Progenitor cell of endocrine pancreas (in vitro differentiated cells): ENCODE data around the gene TBX5. TPM values are rescaled to one million over a fixed set of nuclear protein-coding genes. Genes with fewer than 3 reads are reported as not detected.

ENCODE experiments used
- DNase-seq: peaks from one replicate; pipeline ENCODE4 v3.0.0; 2021; ENCODE audit warnings: low spot score; ENCODE audit not compliant: unreplicated experiment
- H3K27ac Mint-ChIP-seq: 2 replicates; pipeline ENCODE4 v1.8.0; 2021; ENCODE audit warnings: mild to moderate bottlenecking, moderate library complexity, mixed read lengths
- H3K27me3 Mint-ChIP-seq: 2 replicates; pipeline ENCODE4 v1.8.0; 2021; ENCODE audit warnings: mixed read lengths
- H3K36me3 Mint-ChIP-seq: 2 replicates; pipeline ENCODE4 v1.8.0; 2022; ENCODE audit warnings: mixed read lengths; ENCODE audit not compliant: insufficient read depth
- H3K4me1 Mint-ChIP-seq: 2 replicates; pipeline ENCODE4 v1.8.0; 2021; ENCODE audit warnings: low read depth, mixed read lengths
- H3K4me3 Mint-ChIP-seq: 2 replicates; pipeline ENCODE4 v1.8.0; 2021; ENCODE audit warnings: low read depth, mild to moderate bottlenecking, moderate library complexity, mixed read lengths
- H3K9me3 Mint-ChIP-seq: 2 replicates; pipeline ENCODE4 v1.8.0; 2021; ENCODE audit warnings: low read depth, mixed read lengths
- total RNA-seq: library from RNA; stranded (reverse); gene quantifications from 2 replicates; pipeline ENCODE4 v1.2.1, GENCODE V29; 2021
- TF ChIP-seq, protein P1 (sequence below): fragments of 200-600 bp; sonication (generic); IDR thresholded peaks from one replicate; pipeline ENCODE4 v1.5.0; 2021; ENCODE audit warnings: antibody characterized with exemption, mild to moderate bottlenecking; ENCODE audit not compliant: unreplicated experiment

The TBX5 gene
- total RNA-seq, 1 donor from 2014 or later: not detected

DNA sequence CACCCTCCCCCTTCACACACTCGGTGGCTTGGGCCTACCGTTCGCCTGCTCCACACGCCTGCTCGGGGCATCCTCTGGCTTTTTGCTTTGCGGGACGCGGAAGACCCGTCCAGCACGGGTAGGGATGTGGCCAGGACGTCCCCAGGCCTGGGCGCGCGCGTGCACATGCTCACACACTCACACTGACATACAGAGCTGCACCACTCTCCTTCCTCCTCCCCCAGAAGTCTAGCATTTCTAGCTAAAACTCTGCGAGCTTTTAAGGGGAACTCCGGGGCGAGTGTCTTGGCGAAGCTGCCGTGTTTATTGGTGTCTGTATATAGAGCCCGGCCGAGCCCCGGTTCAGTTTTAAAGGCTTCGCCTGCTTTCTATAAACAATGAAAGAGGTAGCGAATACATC, 5.0 kb downstream of the TBX5 start:
- H3K9me3 Mint-ChIP-seq: no peaks in the 10 kb centered on the region
- no peak overlapping the region for H3K4me3 Mint-ChIP-seq
- DNase-seq: no peak
- TF ChIP-seq, protein P1, sequence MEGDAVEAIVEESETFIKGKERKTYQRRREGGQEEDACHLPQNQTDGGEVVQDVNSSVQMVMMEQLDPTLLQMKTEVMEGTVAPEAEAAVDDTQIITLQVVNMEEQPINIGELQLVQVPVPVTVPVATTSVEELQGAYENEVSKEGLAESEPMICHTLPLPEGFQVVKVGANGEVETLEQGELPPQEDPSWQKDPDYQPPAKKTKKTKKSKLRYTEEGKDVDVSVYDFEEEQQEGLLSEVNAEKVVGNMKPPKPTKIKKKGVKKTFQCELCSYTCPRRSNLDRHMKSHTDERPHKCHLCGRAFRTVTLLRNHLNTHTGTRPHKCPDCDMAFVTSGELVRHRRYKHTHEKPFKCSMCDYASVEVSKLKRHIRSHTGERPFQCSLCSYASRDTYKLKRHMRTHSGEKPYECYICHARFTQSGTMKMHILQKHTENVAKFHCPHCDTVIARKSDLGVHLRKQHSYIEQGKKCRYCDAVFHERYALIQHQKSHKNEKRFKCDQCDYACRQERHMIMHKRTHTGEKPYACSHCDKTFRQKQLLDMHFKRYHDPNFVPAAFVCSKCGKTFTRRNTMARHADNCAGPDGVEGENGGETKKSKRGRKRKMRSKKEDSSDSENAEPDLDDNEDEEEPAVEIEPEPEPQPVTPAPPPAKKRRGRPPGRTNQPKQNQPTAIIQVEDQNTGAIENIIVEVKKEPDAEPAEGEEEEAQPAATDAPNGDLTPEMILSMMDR: no peak
- H3K27me3 Mint-ChIP-seq: peaks cover 98% of the 10 kb centered on the region
- no peaks in the 10 kb centered on the region for H3K36me3 Mint-ChIP-seq
- peaks cover 6% of the 10 kb centered on the region for H3K4me1 Mint-ChIP-seq
- no peak overlapping the region for H3K27ac Mint-ChIP-seq

DNA sequence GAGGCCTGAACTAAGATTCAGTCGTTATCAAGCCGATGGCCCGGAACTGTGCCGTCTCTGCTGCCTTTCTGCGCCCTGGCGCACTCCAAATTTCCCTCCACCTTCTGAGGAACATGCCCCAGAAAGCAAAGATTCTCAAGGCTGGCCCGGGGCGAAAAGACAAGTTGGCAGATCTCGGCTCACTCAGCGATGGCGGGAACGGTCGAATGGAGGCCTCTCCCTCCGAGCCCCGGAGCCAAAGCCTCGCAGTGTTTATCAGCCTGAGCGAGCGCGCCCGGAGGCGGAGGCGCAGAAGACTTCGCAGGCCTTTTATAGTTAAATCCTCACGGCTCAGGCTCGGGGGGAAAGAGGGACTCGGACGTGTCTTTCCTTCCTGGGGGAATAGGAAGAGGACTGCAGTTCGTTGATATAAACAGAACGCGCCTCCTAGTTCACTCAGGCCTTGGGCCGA, 5.6 kb downstream of the TBX5 start:
- H3K9me3 Mint-ChIP-seq: no peaks in the 10 kb centered on the region
- H3K4me1 Mint-ChIP-seq: peaks cover 4% of the 10 kb centered on the region
- H3K27me3 Mint-ChIP-seq: peaks cover 98% of the 10 kb centered on the region
- TF ChIP-seq, protein P1: no peak
- H3K4me3 Mint-ChIP-seq: no peak overlapping the region
- H3K36me3 Mint-ChIP-seq: no peaks in the 10 kb centered on the region
- no peak overlapping the region for H3K27ac Mint-ChIP-seq
- DNase-seq: no peak

DNA sequence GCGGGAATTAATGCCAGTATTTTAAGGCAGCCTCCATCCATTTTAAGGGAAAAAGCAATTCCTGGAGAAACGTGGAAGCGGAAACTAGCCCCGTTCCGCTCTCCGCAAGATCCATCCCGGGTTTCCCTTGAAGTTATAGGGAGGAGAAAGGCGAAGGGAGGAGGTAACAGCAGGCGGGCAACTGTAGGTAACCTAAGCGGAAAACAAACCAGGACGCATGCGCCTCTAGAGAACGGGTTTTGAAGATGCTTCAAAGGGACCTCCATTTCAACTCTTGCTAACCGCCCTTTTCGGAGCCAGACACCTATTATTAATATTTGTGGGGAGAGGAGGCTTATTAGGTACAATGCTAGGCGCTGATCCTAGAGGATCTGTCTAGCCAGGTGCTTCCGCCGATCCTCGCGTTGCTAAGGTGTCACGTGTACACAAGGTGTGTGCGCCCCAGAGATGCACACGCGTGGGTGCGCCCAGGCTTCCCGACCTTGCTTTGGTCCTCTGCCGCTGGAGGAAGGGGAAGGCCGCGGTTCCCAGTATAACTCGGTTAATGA, 6.2 kb downstream of the TBX5 start:
- no peaks in the 10 kb centered on the region for H3K9me3 Mint-ChIP-seq
- peaks cover 4% of the 10 kb centered on the region for H3K4me1 Mint-ChIP-seq
- TF ChIP-seq, protein P1: no peak
- H3K27me3 Mint-ChIP-seq: peaks cover 98% of the 10 kb centered on the region
- H3K4me3 Mint-ChIP-seq: no peak overlapping the region
- no peaks in the 10 kb centered on the region for H3K36me3 Mint-ChIP-seq
- no peak for DNase-seq
- no peak overlapping the region for H3K27ac Mint-ChIP-seq

DNA sequence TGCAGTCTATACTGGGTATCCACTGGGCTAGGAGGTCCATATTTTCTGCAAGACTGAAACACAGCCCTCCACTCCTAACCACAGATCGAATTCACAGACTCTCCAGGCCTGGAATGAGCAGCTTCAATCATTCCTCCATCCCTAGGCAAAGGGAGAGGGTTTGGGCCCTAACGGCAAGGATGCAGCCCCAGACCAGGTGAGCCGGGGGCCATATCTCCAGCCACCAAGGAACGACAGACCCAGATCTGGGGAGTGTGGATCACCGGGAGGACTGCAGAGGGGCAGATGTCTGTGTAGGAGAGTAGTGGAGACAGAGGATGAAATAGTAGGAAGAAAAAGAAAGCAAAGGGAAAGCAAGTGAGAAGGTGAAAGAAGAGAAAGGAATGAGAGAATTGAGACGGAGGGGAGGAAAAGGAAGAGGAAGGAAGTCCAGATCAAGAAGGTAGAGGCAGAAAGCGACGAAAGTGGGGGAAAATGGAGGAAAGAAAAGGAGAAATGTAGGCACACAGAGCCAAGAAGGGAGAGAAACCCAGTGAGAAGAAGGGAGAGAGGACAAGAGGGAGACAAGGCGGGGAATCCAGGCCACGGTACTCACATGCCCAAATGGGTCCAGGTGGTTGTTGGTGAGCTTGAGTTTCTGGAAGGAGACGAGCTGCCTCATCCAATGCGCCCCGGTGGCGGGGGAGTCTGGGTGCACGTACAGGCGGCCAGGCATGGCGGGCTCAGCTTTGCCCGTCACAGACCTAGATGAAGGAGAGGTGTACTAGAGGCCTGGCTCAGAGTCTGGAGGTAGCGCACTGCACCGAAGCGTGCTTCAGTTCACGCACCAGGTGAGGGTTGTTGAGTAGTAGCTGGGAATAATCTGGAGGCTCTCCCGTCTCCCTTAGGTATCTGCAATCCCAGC, 7.7 kb downstream of the TBX5 start:
- Mint-ChIP-seq H3K27me3 (peaks cover 98% of the 10 kb centered on the region), H3K4me3 (no peak overlapping the region), H3K4me1 (peaks cover 3% of the 10 kb centered on the region), H3K9me3 (no peaks in the 10 kb centered on the region), H3K27ac (no peak overlapping the region), H3K36me3 (no peaks in the 10 kb centered on the region)
- TF ChIP-seq, protein P1: no peak
- DNase-seq: no peak

DNA sequence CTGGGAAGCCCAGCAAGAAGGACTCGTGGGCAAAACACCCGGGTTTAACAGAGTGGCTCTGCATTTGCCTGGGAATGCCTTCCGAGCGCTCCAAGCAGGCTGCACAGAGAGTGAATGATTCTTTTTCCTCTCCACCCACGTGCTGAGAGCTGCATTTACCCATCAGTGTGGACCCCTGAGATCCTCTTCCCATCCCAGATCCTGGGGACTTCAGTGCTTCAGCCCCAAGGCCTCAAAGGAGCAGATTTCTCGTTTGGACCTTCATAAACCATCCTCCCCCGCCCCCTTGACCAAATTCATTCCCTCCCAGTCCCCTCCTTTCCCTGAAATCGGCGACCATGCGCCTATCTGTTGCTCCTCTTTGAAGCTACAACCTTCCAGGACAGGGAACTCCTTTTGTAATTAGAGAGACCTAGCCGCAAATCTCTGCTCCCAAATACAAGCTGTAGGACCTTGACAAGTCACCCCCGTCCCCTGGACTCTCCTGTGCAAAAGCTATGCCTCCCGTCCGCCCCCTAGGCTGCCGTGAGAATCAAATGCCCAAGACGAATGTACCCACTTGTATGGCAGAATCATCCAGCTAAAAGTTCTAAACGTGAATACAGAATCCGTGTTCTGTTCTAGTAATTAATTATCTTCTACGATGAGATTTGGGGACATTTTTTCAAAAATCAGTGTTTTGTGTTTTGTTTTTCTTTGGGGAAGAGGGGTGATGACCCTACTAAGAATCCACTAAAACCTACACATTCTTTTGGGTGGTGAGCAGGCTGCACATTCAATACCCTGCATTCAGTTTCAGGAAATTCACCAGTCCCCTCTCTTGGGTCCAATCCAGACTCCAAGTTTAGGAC, 8.8 kb downstream of the TBX5 start:
- no peaks in the 10 kb centered on the region for H3K9me3 Mint-ChIP-seq

More for the DNA sequence above, 8.8 kb downstream of the TBX5 start:
- H3K4me3 Mint-ChIP-seq: no peak overlapping the region
- DNase-seq: no peak
- TF ChIP-seq, protein P1: no peak
- H3K27ac Mint-ChIP-seq: no peak overlapping the region
- peaks cover 98% of the 10 kb centered on the region for H3K27me3 Mint-ChIP-seq
- no peaks in the 10 kb centered on the region for H3K36me3 Mint-ChIP-seq
- H3K4me1 Mint-ChIP-seq: peaks cover 3% of the 10 kb centered on the region
